ENCODE results near the gene BZW2.

The BZW2 gene

GRCh38 chr7:16734148-16734726, 88.3 kb downstream of the BZW2 start:
- TF ChIP-seq ZNF274 (IDR thresholded peaks at IDR 0.05; ENCODE audit: low read depth, low read length) = no peak
- no peak overlapping the region for H3K4me3 ChIP-seq (ENCODE audit: low read length)

GRCh38 chr7:16735020-16735419, 89.0 kb downstream of the BZW2 start:
- no peak overlapping the region for H3K4me3 ChIP-seq (ENCODE audit: low read length)
- no peak for TF ChIP-seq ZNF274 (IDR thresholded peaks at IDR 0.05; ENCODE audit: low read depth, low read length)

DNA sequence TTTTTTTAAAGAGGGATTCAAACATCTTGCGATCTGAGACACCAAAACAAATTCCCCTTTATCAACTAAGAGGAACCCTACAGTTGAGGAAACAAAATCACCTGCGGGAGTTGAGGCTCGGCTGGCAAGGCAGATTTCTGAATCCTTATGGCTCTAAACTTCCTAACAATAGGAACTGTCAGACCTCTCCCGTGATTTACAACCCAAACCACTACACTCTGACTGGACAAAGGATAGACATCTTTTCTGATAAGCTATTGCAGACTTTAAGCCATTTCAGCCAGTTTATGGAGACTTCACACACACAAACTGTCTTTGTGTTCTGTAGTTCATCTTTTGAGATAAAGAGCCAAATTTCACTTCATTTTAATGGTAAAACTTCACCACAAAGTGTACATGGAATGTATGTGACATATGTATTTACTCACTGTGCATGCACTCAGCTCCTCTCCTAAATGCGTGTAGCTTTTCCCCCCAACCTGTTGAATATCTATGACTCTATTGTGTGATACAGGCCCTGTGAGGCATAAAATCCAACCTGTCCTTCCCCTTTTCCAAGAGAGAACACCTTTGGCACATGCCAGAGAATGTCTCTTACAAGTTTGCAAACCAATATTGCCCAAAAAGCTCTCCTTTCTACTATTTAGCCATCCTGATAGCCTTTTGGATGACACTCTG, 92.2 kb downstream of the BZW2 start:
- H3K4me3 ChIP-seq (ENCODE audit: low read length) = no peak overlapping the region
- TF ChIP-seq ZNF274 (IDR thresholded peaks at IDR 0.05; ENCODE audit: low read depth, low read length) = no peak

DNA sequence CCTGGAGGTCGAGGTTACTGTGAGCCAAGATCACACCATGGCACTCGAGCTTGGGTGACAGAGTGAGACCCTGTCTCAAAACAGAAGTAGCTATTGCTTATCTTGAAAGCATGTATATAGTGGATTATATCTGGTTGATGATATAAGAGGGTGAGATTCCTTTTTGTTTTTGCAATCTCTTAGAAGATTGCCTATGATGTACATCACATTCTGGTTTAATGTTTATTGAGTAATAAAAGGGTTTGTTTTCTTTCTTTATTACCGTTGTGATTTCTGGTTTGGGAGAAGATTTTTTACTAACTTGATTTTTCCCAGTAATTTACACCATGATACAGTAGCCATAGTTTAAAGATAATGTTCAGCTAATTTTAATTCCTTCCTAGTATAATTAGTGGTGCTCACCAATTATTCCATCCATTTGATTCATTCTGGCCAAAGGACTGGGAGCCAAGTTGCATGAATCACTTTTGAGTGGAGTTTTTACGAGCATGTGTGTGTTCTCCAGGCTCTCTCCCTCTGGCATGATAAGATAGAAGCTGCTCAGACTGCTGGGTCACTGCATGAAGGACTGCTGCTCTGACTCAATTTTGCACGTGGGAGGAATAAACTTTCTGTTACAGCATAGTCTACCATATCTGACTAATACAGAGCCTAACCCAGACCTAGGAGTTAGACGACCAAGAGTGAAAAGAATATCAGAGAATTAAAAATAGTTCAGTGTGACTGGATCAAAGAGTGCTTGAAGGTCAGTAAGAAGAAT, 94.1 kb downstream of the BZW2 start:
- TF ChIP-seq ZNF274 (IDR thresholded peaks at IDR 0.05; ENCODE audit: low read depth, low read length) = no peak
- no peak overlapping the region for H3K4me3 ChIP-seq (ENCODE audit: low read length)

DNA sequence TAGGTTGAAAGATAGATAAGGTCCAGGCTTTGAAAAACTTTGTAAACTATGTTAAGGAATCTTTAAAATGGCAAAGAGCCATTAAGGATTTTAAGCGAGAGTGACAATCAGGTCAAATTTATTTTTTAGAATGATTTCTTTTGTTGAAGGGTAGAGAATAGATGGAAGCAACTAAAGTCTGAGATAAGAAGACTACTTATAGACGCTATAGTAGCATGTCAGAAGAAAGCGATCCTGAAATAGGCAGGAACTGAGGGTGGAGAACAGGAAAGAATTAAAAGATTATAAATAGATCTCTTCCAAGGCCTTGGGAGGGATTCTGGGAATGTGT, 94.6 kb downstream of the BZW2 start:
- TF ChIP-seq ZNF274 (IDR thresholded peaks at IDR 0.05; ENCODE audit: low read depth, low read length) = no peak
- H3K4me3 ChIP-seq (ENCODE audit: low read length) = no peak overlapping the region

DNA sequence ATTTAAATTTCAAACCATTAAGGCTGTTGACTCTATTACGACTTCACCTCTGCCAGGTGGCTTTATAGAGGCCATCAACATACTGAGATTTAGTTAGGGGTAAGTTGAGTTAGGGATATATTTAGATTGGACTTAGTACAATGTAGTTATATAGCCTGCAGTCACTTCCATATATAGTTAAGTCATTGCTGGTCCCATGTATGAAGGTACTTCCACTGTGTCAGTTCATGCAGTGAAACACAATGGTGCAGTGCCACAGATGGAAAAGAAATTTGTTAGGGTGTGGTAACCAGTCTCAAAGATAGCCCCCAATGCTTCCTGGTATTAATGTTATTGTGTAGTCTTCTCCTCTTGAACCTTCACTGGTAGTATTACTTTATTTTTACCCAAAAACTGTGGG, 95.0 kb downstream of the BZW2 start:
- no peak for TF ChIP-seq ZNF274 (IDR thresholded peaks at IDR 0.05; ENCODE audit: low read depth, low read length)

DNA sequence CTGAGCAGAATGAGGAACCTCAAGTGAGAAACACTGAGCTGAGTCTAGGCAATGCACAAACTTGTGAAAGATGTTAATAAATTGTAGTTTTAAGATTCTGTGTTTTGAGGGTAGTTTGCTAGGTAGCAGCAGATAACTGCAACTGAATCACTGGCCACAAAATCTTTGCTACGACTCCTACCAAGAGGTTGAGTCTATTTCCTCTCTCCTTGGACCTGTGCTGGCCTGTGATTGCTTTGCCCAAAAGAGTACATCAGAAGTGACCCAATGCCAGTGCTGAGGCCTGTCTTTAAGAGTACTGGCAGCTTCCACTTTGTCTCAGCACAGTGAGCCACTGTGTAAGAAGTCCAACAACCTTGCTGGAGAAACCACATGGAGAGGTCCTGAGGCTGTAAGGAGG, 95.7 kb downstream of the BZW2 start:
- TF ChIP-seq ZNF274 (IDR thresholded peaks at IDR 0.05; ENCODE audit: low read depth, low read length) = no peak
- H3K4me3 ChIP-seq (ENCODE audit: low read length) = no peak overlapping the region

More for the DNA sequence above, 95.0 kb downstream of the BZW2 start:
- no peak overlapping the region for H3K4me3 ChIP-seq (ENCODE audit: low read length)

GRCh38 chr7:16742547-16742946, 96.6 kb downstream of the BZW2 start:
- TF ChIP-seq ZNF274 (IDR thresholded peaks at IDR 0.05; ENCODE audit: low read depth, low read length) = no peak
- no peak overlapping the region for H3K4me3 ChIP-seq (ENCODE audit: low read length)

DNA sequence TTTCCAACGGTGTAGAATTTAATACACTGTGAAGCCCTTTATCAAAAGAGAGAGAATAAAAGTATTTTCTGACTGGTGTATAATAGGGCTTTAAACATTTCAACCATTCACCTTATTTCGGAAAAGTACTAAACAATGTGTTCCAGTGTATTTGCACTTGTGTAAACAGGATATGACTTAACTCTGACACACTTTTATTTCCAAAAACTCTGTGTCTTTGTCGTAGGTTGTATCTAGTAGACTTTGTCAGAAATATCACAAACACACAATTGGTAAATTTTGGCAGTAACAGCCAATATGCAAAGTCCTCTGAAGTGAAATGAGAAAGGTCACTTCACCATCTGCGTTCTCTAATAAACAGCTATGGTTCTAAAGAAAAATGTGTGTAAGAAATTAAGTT, 97.3 kb downstream of the BZW2 start:
- H3K4me3 ChIP-seq (ENCODE audit: low read length) = no peak overlapping the region
- no peak for TF ChIP-seq ZNF274 (IDR thresholded peaks at IDR 0.05; ENCODE audit: low read depth, low read length)

DNA sequence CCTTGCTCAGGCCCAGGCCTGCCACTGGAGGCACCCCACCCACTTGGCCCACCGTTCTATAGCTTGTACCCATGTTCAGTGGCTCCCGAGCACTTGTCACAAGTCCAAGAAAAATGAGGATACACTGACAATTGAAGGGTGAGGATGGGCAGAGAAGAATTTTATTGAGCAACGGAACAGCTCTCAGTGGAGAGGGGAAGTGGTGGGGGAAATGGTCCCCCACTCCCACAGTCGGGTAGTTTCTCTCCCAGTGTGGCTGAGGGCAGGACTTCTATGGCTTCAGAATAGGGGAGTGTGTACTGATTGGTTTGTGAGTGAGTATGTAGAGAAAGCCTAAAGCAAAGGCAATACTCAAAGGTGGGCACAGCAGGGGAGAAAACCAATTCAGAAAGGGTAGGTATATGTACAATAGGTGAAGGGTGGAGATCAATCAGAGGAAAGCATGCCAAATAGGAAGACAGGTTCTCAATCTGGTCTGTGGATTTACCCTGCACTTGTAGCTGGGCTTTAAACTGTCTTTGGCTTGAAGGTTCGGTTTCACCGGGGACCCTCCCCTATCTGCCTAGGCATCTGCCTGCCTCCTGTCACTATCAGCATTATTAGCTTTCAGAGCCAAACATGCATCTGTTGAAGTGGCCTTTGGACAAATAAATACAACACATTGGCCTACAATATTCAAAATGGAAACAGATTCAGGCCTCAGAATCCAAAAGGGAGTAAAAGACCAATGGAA, 98.7 kb downstream of the BZW2 start:
- no peak overlapping the region for H3K4me3 ChIP-seq (ENCODE audit: low read length)
- no peak for TF ChIP-seq ZNF274 (IDR thresholded peaks at IDR 0.05; ENCODE audit: low read depth, low read length)

- H3K4me3 ChIP-seq (ENCODE audit: low read length) = no peak overlapping the region
- no peak for TF ChIP-seq ZNF274 (IDR thresholded peaks at IDR 0.05; ENCODE audit: low read depth, low read length)
Observed at GRCh38 chr7:16745645-16746044, 99.7 kb downstream of the BZW2 start.

GRCh38 chr7:16747102-16747501, 101.1 kb downstream of the BZW2 start:
- H3K4me3 ChIP-seq (ENCODE audit: low read length) = no peak overlapping the region
- TF ChIP-seq ZNF274 (IDR thresholded peaks at IDR 0.05; ENCODE audit: low read depth, low read length) = no peak

DNA sequence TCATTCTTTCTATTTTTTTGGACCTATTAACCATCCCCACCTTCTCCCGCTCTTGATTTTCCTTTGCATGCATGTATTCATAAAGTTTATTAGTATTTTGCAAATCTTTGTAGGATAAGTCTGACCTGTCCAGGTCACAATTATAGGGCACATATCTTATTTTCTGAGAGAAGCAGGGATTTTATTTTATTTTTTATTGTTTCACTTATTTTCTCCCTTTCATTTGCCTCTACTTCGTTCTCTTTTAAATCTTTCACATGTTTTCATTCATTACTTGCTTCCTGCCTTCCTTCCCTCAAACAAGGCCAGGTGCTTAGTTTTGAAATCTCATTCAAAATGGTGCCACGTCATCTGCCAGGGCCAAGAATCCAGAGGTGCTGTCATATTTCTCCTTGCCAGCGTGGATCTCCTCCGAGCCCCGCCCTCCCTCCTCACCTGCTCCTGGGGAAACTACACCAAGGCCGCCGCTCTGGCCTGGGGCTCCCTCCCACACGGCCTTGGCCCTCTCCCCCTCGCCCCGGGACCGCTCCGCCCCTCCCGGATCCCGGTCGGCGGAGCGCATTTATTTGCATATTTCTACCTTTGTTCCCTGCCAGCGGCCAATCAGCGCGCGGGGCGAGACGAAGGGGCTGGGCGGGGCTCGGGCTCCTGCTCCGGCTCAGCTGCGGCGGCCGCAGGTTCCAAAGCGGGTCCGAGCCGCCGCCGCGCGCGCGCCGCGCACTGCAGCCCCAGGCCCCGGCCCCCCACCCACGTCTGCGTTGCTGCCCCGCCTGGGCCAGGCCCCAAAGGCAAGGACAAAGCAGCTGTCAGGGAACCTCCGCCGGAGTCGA, 107.3 kb downstream of the BZW2 start, which contains the start of gene TSPAN13:
TSS of gene TSPAN13 (plus strand) at position 654 of the 830 bp plus-strand sequence. CDS start 213 bp downstream, outside the sequence.
- no peak for TF ChIP-seq ZNF274 (IDR thresholded peaks at IDR 0.05; ENCODE audit: low read depth, low read length)

More for the DNA sequence above, 107.3 kb downstream of the BZW2 start, which contains the start of gene TSPAN13:
- peak within 1 kb of the TSS; percentile 50 for H3K4me3 ChIP-seq (ENCODE audit: low read length)

All from GM08714 (cell line).